ENCODE data around the gene CAMLG. TPM values are rescaled to one million over a fixed set of nuclear protein-coding genes. Genes with fewer than 3 reads are reported as not detected.

CAMLG gene
- total RNA-seq, 1 experiment from 2014 or later = 28.3 TPM

DNA sequence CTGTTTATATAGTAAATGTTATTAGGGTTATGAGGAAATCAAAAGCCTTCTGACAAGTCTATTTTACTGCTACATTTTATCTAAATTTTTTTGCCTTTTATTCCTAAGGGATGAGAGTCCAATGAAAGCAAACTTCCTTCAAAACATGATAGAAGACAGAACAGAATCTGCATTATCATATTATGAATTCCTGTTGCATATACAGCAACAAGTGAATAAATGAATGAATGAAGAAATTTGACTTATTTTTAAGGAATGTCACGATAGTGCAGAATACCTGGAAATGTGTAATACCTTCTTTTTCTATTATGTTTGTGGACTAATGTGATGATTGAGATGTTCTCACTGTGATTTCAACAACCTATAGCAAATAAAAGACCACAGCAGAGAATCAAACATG is 13.5 kb upstream of the CAMLG start:
- Histone ChIP-seq H3K4me3 (ENCODE audit: low read depth in 2 of 2, low read length in 2 of 2) (no peak overlapping the region), H3K27me3 (ENCODE audit: control insufficient read depth, insufficient read depth, low read length) (no peaks in the 10 kb centered on the region), H3K27ac (ENCODE audit: low read length) (no peak overlapping the region), H3K9me3 (ENCODE audit: control insufficient read depth, insufficient read depth, low read depth, low read length) (no peaks in the 10 kb centered on the region), H3K36me3 (ENCODE audit: control insufficient read depth, insufficient read depth, low read length) (peaks cover 13% of the 10 kb centered on the region; the same call in 1 of the 2 replicates), H3K4me1 (ENCODE audit: control insufficient read depth, insufficient read depth, low read length) (no peaks in the 10 kb centered on the region)
- ChIA-PET CTCF (no interaction called here), POLR2A (no interaction called here)
- ATAC-seq (no peak), DNase-seq (ENCODE audit: low read depth, low spot score) (no peak)
- no TSS peak for BruUV-seq (replicated peaks)
- in situ Hi-C loops (cut with HindIII; ENCODE audit: low pct_unique_long_range_greater_than_20kb, low sequenced_read_pairs) (no loop called here), intact Hi-C loops (cut with micrococcal nuclease; ENCODE audit: unreplicated experiment) (no loop called here)
- TF ChIP-seq SIN3A (IDR thresholded peaks at IDR 0.05; ENCODE audit: borderline replicate concordance, insufficient read depth, low read depth, low read length) (no peak), TCF7L2 (IDR thresholded peaks at IDR 0.05; ENCODE audit: low read depth, low read length) (no peak), CTCF (IDR thresholded peaks at IDR 0.05) (no peak), POLR2AphosphoS5 (IDR thresholded peaks at IDR 0.05; ENCODE audit: low read depth, low read length) (no peak)
- TF ChIP-seq, protein P1, sequence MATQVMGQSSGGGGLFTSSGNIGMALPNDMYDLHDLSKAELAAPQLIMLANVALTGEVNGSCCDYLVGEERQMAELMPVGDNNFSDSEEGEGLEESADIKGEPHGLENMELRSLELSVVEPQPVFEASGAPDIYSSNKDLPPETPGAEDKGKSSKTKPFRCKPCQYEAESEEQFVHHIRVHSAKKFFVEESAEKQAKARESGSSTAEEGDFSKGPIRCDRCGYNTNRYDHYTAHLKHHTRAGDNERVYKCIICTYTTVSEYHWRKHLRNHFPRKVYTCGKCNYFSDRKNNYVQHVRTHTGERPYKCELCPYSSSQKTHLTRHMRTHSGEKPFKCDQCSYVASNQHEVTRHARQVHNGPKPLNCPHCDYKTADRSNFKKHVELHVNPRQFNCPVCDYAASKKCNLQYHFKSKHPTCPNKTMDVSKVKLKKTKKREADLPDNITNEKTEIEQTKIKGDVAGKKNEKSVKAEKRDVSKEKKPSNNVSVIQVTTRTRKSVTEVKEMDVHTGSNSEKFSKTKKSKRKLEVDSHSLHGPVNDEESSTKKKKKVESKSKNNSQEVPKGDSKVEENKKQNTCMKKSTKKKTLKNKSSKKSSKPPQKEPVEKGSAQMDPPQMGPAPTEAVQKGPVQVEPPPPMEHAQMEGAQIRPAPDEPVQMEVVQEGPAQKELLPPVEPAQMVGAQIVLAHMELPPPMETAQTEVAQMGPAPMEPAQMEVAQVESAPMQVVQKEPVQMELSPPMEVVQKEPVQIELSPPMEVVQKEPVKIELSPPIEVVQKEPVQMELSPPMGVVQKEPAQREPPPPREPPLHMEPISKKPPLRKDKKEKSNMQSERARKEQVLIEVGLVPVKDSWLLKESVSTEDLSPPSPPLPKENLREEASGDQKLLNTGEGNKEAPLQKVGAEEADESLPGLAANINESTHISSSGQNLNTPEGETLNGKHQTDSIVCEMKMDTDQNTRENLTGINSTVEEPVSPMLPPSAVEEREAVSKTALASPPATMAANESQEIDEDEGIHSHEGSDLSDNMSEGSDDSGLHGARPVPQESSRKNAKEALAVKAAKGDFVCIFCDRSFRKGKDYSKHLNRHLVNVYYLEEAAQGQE (IDR thresholded peaks at IDR 0.05; ENCODE audit: insufficient read depth in 1 of 2, low read depth in 2 of 2, low read length in 1 of 2) = no peak

DNA sequence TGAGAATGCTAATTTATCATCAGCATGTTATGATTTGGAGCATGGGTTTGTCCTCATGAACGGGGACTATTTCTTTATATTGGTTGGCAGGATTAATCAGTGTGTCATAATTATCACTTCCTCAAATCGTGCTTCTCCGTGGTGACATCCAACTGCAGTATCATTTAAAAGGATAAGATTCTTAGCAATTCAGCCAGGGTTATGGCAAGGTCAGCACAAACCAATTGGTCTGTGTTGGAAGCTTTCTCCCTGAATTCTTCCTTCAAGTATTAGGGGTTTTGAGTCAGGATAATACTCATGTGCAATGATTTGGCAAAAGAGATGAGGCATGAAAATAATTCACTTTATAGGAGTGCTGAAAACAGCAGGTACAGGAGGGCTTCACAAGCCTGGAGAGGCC is 5.5 kb upstream of the CAMLG start:
- in situ Hi-C loops (cut with HindIII; ENCODE audit: low pct_unique_long_range_greater_than_20kb, low sequenced_read_pairs) (no loop called here), intact Hi-C loops (cut with micrococcal nuclease; ENCODE audit: unreplicated experiment) (no loop called here)
- CTCF ChIA-PET = no interaction called here
- Histone ChIP-seq H3K27ac (ENCODE audit: low read length) (no peak overlapping the region), H3K9me3 (ENCODE audit: control insufficient read depth, insufficient read depth, low read depth, low read length) (no peaks in the 10 kb centered on the region), H3K36me3 (ENCODE audit: control insufficient read depth, insufficient read depth, low read length) (no peaks in the 10 kb centered on the region), H3K27me3 (ENCODE audit: control insufficient read depth, insufficient read depth, low read length) (no peaks in the 10 kb centered on the region), H3K4me1 (ENCODE audit: control insufficient read depth, insufficient read depth, low read length) (no peaks in the 10 kb centered on the region), H3K4me3 (ENCODE audit: low read depth in 2 of 2, low read length in 2 of 2) (no peak overlapping the region)
- TF ChIP-seq CTCF (IDR thresholded peaks at IDR 0.05) (no peak), TCF7L2 (IDR thresholded peaks at IDR 0.05; ENCODE audit: low read depth, low read length) (no peak), POLR2AphosphoS5 (IDR thresholded peaks at IDR 0.05; ENCODE audit: low read depth, low read length) (no peak), SIN3A (IDR thresholded peaks at IDR 0.05; ENCODE audit: borderline replicate concordance, insufficient read depth, low read depth, low read length) (no peak)
- TF ChIP-seq, protein P1 (IDR thresholded peaks at IDR 0.05; ENCODE audit: insufficient read depth in 1 of 2, low read depth in 2 of 2, low read length in 1 of 2) = no peak
- no TSS peak for BruUV-seq (replicated peaks)
- DNase-seq (ENCODE audit: low read depth, low spot score) (no peak), ATAC-seq (no peak)
- POLR2A ChIA-PET = no interaction called here
